Measurements from ENCODE around the gene RAP1GAP.
A peak's percentile ranks its signal among the peaks of the same experiment; 100 is the strongest.

The RAP1GAP gene

DNA sequence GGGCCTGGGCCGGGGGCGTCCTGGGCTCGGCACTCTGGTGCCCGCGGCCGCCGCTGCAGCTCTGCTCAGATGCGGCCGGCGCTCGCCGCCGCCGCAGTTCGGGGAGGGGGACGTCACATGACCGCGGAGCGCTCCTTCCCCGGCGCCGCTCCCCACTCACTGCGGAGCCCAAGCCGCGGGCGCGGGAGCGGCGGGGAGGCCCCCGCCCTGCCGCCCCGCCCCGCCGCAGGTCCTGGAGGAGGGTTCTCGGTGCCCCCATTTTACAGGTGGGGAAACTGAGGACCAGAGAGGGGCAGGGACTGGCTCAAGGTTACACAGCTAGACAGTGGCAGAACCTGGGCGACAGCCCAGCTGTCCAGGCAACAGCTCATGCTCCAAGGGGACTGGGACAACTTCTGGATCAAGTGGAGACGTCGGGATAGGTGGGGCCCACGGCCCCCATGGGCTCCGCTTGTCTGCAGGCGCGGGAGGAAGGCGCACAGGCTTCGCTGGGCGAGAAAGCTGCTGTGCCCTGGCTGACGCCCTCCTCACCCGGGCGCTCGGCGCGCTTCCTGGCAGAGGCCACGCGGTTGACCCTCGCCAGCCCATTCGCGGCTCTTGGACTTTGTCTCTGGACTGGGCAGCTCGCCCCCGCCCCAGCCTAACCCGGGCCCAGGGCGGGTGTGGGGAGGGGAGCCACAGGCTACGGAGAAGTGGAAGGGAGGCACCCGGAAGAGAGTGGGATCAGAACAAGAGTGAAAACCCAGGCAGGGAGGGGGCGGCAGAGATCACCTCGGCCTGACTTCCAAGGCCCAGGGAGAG, at the start of gene RAP1GAP:
RAP1GAP (minus strand) TSS at position 100 of the 801 bp plus-strand sequence. CDS start 49,325 bp downstream, outside the sequence.
- no peak for FAIRE-seq

GRCh38 chr1:21716169-21716568, 47.0 kb upstream of the RAP1GAP start:
- no peak for FAIRE-seq
- DNase-seq (ENCODE audit: insufficient read length, low spot score) = no peak

More for the DNA sequence above, at the start of gene RAP1GAP:
- no peak for DNase-seq (ENCODE audit: insufficient read length, low spot score)

DNA sequence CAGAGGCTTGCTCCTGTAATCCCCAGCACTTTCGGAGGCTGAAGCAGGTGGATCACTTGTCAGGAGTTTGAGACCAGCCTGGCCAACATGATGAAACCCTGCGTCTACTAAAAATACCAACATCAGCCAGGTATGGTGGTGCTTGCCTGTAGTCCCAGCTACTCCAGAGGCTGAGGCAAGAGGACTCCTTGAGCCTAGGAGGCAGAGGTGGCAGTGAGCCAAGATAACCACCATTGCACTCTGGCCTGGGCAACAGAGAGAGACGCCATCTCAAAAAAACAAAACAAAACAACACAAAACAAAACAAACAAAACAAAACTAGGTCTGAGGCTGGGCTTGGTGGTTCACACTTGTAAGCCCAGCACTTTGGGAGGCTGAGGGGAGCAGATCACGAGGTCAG, 38.7 kb upstream of the RAP1GAP start:
- DNase-seq (ENCODE audit: insufficient read length, low spot score) (no peak), FAIRE-seq (no peak)

DNA sequence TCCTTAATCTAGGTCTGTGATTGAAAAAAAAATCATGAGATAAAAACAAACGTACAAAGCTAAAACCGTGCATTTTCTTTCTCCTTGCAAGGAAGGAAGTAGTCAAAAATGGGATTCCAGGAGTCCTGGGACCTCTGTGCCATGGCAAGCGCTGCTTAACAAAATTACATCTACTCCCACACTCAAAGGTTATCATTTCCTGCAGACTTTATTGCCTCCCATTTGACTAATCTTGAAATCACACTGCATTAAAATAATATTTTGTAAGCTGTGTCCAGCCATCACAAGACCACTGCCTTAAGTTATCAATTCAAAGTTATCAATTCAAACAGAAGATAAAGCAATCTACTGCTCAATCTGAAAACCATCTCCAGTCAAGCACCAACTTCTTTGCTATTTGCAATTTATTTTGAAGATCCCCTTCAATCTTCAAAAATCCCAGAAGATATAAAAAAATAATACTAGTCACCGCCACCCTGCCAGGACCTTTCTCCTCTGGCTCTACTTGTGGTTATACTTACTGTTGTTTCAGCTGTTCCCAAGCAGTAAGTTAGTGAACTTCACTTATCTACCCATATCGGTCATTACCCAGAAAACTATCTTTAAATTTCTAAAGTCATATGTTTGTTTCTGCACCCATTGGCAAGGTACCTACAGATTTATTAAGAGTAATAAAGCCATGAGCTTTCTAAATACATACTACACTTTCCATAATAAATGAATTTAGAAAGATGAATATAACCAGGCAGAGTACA, 38.1 kb upstream of the RAP1GAP start:
- FAIRE-seq (no peak), DNase-seq (ENCODE audit: insufficient read length, low spot score) (no peak)

- no peak for DNase-seq (ENCODE audit: insufficient read length, low spot score)
- no peak for FAIRE-seq
Measured at GRCh38 chr1:21706151-21706835, 37.1 kb upstream of the RAP1GAP start.

- FAIRE-seq = no peak
Measured at GRCh38 chr1:21705303-21705980, 36.3 kb upstream of the RAP1GAP start.

GRCh38 chr1:21704145-21704544, 35.0 kb upstream of the RAP1GAP start:
- FAIRE-seq = no peak

More at GRCh38 chr1:21705303-21705980, 36.3 kb upstream of the RAP1GAP start:
- DNase-seq (ENCODE audit: insufficient read length, low spot score) = no peak

DNA sequence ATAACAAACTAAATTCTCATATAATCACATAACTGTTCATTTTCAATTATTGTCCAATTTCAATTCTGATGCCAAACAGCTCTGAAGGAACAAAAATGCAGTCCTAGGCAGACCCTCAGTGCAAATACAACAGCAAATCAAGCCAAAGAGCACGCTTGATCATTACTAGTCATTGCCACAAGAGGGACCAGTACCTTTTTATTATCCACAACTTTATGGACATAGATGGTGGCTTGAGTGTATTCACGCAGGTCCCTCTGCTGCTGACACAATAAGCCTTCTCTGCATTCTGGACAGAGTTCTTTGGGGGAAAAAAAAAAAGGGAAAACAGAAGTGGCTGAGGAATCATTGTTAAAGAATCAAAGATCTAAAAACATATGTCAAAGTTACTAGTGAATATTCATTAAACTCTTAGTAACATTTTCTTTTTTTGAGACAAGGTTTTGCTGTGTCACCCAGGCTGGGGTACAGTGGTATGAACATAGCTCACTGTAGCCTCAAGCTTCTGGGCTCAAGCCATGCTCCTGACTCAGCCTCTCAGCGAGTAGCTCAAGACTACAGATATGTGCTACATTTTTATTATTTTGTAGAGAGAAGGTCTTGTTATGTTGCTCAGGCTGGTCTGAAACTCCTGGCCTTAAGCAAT, 34.3 kb upstream of the RAP1GAP start:
- no peak for DNase-seq (ENCODE audit: insufficient read length, low spot score)
- peak; percentile 40 for FAIRE-seq

More at GRCh38 chr1:21704145-21704544, 35.0 kb upstream of the RAP1GAP start:
- no peak for DNase-seq (ENCODE audit: insufficient read length, low spot score)

DNA sequence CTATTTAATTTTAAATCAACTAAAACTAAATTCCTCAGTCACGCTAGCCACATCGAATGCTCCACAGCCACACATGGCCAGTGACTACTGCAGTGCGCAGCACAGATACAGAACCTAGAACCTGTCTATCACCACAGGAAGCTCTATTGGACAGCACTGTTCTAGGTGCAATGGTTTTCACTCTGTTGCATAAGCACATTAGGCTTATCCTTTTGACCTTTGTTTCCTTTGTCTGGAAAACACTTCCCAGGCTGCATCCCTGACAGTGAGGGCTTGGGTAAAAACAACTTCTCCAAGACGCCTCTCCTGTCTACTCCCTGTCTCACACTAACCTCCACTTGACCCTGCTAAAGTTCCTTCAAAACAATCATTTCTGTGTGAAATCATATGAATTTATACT, 33.6 kb upstream of the RAP1GAP start:
- DNase-seq (ENCODE audit: insufficient read length, low spot score) (no peak), FAIRE-seq (no peak)

GRCh38 chr1:21701401-21701800, 32.2 kb upstream of the RAP1GAP start:
- no peak for DNase-seq (ENCODE audit: insufficient read length, low spot score)
- no peak for FAIRE-seq

GRCh38 chr1:21700094-21700493, 30.9 kb upstream of the RAP1GAP start:
- no peak for DNase-seq (ENCODE audit: insufficient read length, low spot score)
- no peak for FAIRE-seq

GRCh38 chr1:21696931-21697330, 27.8 kb upstream of the RAP1GAP start:
- no peak for DNase-seq (ENCODE audit: insufficient read length, low spot score)
- no peak for FAIRE-seq

DNA sequence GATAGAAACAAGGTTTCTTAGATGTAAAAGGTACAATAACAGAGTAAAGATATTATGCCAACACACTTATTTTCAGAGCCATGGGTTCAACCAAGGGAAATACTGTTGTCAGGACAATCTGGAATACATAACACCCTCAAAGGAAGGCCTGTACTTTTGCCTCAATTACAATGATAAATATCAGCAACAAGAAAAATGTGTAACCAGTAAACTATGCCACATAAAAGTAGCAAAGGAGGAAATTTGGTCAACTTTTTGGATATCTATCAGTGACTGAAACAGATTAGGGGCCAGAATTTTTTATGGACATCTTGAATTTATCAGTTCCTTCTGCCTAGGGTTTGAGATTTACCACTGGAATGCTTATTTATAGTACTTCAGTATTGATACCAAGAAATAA, 24.6 kb upstream of the RAP1GAP start:
- FAIRE-seq (no peak), DNase-seq (ENCODE audit: insufficient read length, low spot score) (no peak)

GRCh38 chr1:21691739-21692138, 22.6 kb upstream of the RAP1GAP start:
- FAIRE-seq (no peak), DNase-seq (ENCODE audit: insufficient read length, low spot score) (no peak)

GRCh38 chr1:21689661-21690372, 20.7 kb upstream of the RAP1GAP start:
- DNase-seq (ENCODE audit: insufficient read length, low spot score) (no peak), FAIRE-seq (no peak)

- FAIRE-seq (no peak), DNase-seq (ENCODE audit: insufficient read length, low spot score) (no peak)
Measured at GRCh38 chr1:21687081-21687529, 17.9 kb upstream of the RAP1GAP start.

DNA sequence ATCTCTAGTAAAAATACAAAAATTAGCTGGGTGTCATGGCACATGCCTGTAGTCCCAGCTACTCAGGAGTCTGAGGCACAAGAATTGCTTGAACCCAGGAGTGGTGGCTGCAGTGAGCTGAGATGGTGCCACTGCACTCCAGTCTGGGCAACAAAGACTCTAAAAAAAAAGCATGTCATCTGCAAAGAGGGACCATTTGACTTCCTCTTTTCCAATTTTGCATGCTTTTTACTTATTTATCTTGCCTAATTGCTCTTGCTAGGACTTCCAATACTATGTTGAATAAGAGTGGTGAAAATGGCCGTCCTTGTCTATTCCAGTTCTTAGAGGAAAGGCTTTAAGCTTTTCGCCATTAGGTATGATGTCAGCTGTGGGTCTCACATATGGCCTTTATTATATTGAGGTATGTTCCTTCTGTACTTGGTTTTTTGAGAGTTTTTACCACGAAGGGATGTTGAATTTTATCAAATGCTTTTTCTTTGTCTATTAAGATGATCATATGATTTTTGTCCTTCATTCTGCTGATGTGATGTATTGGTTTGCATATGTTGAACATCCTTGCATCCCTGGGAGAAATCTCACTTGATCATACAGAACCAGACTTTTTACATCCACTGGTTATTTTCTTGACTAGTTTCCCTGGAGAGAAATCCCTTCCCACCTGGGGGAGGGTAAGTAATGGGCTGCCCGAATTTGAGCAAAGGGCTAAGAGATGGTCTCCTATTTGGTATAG, 17.0 kb upstream of the RAP1GAP start:
- no peak for FAIRE-seq

DNA sequence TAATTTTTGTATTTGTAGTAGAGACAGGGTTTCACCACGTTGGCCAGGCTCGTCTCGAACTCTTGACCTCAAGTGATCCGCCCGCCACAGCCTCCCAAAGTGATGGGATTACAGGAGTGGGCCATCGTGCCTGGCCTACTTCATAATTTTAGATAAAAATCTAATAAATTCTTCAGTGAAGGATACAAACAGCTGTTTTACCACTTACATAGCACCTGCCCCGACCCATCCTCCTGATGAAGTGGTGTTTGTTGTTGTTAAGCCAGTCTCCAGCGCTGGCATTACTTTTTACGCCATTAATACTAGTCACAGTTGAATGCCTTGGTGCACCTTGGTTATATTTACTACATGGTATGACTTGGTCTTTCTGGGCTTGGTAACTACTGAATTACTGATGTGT, 12.3 kb upstream of the RAP1GAP start:
- DNase-seq (ENCODE audit: insufficient read length, low spot score) (no peak), FAIRE-seq (no peak)

More for the DNA sequence above, 17.0 kb upstream of the RAP1GAP start:
- DNase-seq (ENCODE audit: insufficient read length, low spot score) = no peak

- FAIRE-seq = peak; percentile 33
Measured at GRCh38 chr1:21680918-21681317, 11.8 kb upstream of the RAP1GAP start.

More at GRCh38 chr1:21680918-21681317, 11.8 kb upstream of the RAP1GAP start:
- no peak for DNase-seq (ENCODE audit: insufficient read length, low spot score)
